ENCODE data around the gene ASIC1.

The ASIC1 gene

GRCh38 chr12:50018968-50019367 is 38.4 kb upstream of the ASIC1 start:
- no peak overlapping the region for H3K4me3 ChIP-seq (ENCODE audit: control insufficient read depth, low read depth, low read length)
- no peak for DNase-seq (ENCODE audit: low read depth)
- TF ChIP-seq, protein P1, sequence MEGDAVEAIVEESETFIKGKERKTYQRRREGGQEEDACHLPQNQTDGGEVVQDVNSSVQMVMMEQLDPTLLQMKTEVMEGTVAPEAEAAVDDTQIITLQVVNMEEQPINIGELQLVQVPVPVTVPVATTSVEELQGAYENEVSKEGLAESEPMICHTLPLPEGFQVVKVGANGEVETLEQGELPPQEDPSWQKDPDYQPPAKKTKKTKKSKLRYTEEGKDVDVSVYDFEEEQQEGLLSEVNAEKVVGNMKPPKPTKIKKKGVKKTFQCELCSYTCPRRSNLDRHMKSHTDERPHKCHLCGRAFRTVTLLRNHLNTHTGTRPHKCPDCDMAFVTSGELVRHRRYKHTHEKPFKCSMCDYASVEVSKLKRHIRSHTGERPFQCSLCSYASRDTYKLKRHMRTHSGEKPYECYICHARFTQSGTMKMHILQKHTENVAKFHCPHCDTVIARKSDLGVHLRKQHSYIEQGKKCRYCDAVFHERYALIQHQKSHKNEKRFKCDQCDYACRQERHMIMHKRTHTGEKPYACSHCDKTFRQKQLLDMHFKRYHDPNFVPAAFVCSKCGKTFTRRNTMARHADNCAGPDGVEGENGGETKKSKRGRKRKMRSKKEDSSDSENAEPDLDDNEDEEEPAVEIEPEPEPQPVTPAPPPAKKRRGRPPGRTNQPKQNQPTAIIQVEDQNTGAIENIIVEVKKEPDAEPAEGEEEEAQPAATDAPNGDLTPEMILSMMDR (conservative IDR thresholded peaks at IDR 0.05; ENCODE audit: control insufficient read depth, insufficient read depth, low read depth, low read length): no peak

GRCh38 chr12:50019524-50019923 is 37.9 kb upstream of the ASIC1 start:
- no peak for DNase-seq (ENCODE audit: low read depth)
- TF ChIP-seq, protein P1 (conservative IDR thresholded peaks at IDR 0.05; ENCODE audit: control insufficient read depth, insufficient read depth, low read depth, low read length): no peak
- no peak overlapping the region for H3K4me3 ChIP-seq (ENCODE audit: control insufficient read depth, low read depth, low read length)

DNA sequence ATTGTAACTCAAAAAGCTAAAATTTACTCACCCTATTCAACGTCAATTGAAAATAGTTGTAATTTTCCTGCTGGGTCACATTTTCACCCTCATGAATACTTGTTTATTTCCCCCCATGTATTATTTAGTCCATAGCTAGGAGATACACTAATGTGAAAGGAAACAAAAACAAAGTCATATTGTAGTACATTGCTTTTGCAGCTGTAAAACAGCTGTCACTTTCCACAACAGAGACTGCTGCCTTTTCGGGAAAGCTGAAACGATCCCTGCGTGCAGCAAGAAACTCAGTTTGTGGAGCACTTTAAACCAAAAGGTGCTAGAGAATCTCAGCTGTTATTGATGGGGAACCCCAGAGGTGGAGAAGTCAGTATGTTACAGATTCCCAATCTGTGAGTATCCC is 36.4 kb upstream of the ASIC1 start:
- TF ChIP-seq, protein P1 (conservative IDR thresholded peaks at IDR 0.05; ENCODE audit: control insufficient read depth, insufficient read depth, low read depth, low read length): no peak
- H3K4me3 ChIP-seq (ENCODE audit: control insufficient read depth, low read depth, low read length): no peak overlapping the region
- no peak for DNase-seq (ENCODE audit: low read depth)

DNA sequence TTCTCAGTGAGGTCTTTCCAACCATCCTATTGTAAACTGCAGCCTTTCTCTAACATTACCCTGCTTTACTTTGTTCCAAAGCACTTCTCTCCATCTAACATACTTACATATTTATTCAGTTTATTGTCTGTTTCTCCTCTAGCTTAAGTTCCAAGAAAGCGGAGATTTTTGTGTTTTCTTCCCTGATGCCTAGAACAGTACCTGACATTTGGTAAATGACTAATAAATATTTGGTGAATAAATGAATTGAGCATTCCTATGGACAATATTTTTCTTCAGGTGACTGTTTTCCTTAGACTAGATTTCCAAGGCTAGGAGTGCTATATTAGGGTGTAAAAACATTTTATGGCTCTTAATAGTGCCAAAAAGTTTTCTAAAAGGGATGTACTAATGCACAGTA is 34.5 kb upstream of the ASIC1 start:
- H3K4me3 ChIP-seq (ENCODE audit: control insufficient read depth, low read depth, low read length): no peak overlapping the region
- TF ChIP-seq, protein P1 (conservative IDR thresholded peaks at IDR 0.05; ENCODE audit: control insufficient read depth, insufficient read depth, low read depth, low read length): no peak
- no peak for DNase-seq (ENCODE audit: low read depth)

GRCh38 chr12:50024227-50024626 is 33.2 kb upstream of the ASIC1 start:
- peak overlapping the region; percentile 90 for H3K4me3 ChIP-seq (ENCODE audit: control insufficient read depth, low read depth, low read length)

GRCh38 chr12:50024805-50025186 is 32.6 kb upstream of the ASIC1 start:
- DNase-seq (ENCODE audit: low read depth): peak; percentile 7
- H3K4me3 ChIP-seq (ENCODE audit: control insufficient read depth, low read depth, low read length): peak overlapping the region; percentile 90
- TF ChIP-seq, protein P1 (conservative IDR thresholded peaks at IDR 0.05; ENCODE audit: control insufficient read depth, insufficient read depth, low read depth, low read length): no peak

More at GRCh38 chr12:50024227-50024626, 33.2 kb upstream of the ASIC1 start:
- TF ChIP-seq, protein P1 (conservative IDR thresholded peaks at IDR 0.05; ENCODE audit: control insufficient read depth, insufficient read depth, low read depth, low read length): no peak
- no peak for DNase-seq (ENCODE audit: low read depth)

Measured in fibroblast of mammary gland (primary cell).